H1 (cell line): ENCODE results near the gene THAP9. TPM values are rescaled to one million over a fixed set of nuclear protein-coding genes. Genes with fewer than 3 reads are reported as not detected.

Experiments used
- CTCF ChIA-PET: fragments of 300-600 bp; sonication (Branson Sonifier 250); formaldehyde crosslinking; loops from one replicate; lab custom pipeline; 2021; ENCODE audit not compliant: partially characterized antibody; lab: Charles Lee
- POLR2A ChIA-PET: fragments of 300-600 bp; sonication (Branson Sonifier 250); formaldehyde crosslinking; loops from one replicate; lab custom pipeline; 2021; ENCODE audit warnings: inconsistent platforms; ENCODE audit not compliant: partially characterized antibody; lab: Charles Lee
- DNase-seq, 2 experiments: peaks; one replicate each; pipeline versions ENCODE4 v3.0.0 to v3.0.0-alpha.2; 2010 to 2022; ENCODE audit warnings: low spot score in 2 of 2, low read depth in 1 of 2, mixed read lengths in 1 of 2
- FAIRE-seq: peaks from 2 replicates; lab custom pipeline; 2011; peaks lifted over from hg19 to GRCh38; lab: Jason Lieb, UNC
- H2AFZ ChIP-seq: 2 replicates; pipeline ENCODE4 v1.8.1; 2012; ENCODE audit warnings: low read length, inconsistent platforms
- H2AK5ac ChIP-seq: 2 replicates; pipeline ENCODE4 v1.6.1; 2013; ENCODE audit warnings: low read depth, low read length
- H2BK120ac ChIP-seq: replicated peaks from 2 replicates; pipeline ENCODE3; 2013; ENCODE audit warnings: low read depth, low read length, inconsistent platforms
- H2BK12ac ChIP-seq: 2 replicates; pipeline ENCODE4 v1.6.1; 2013; ENCODE audit warnings: low read depth, low read length
- H2BK15ac ChIP-seq: 2 replicates; pipeline ENCODE4 v1.6.1; 2013; ENCODE audit warnings: low read length
- H2BK20ac ChIP-seq: 2 replicates; pipeline ENCODE4 v1.6.1; 2013; ENCODE audit warnings: low read length
- H2BK5ac ChIP-seq: 2 replicates; pipeline ENCODE4 v1.6.1; 2013; ENCODE audit warnings: low read depth, low read length
- H3K14ac ChIP-seq: 2 replicates; pipeline ENCODE4 v1.6.1; 2013; ENCODE audit warnings: inconsistent platforms; ENCODE audit not compliant: insufficient read length
- H3K18ac ChIP-seq: 2 replicates; pipeline ENCODE4 v1.6.1; 2013; ENCODE audit warnings: low read length; ENCODE audit errors: extremely low read depth
- H3K23ac ChIP-seq: 2 replicates; pipeline ENCODE4 v1.6.1; 2013; ENCODE audit warnings: inconsistent platforms; ENCODE audit not compliant: insufficient read length
- H3K23me2 ChIP-seq: 2 replicates; pipeline ENCODE4 v1.6.1; 2013; ENCODE audit warnings: low read depth, low read length
- H3K27ac ChIP-seq: 2 replicates; pipeline ENCODE4 v1.6.1; 2011; ENCODE audit warnings: low read depth, low read length, inconsistent platforms
- H3K27me3 ChIP-seq, 4 experiments: replicated peaks in 1 of 4; 1 replicate in 1 of 4; 2 replicates in 3 of 4; pipeline versions ENCODE4 v1.6.1 to v1.8.1; 2011 to 2013; ENCODE audit warnings: low read length in 3 of 4, mild to moderate bottlenecking in 3 of 4, inconsistent platforms in 2 of 4, mixed read lengths in 2 of 4, moderate library complexity in 1 of 4; ENCODE audit not compliant: control insufficient read depth in 3 of 4, insufficient read depth in 3 of 4; ENCODE audit errors: extremely low read depth in 1 of 4
- H3K36me3 ChIP-seq, 4 experiments: 2 replicates each; pipeline versions ENCODE4 v1.6.1 to v1.8.1; 2011 to 2013; ENCODE audit warnings: mild to moderate bottlenecking in 4 of 4, low read length in 3 of 4, moderate library complexity in 2 of 4, control low read depth in 1 of 4, inconsistent platforms in 1 of 4; ENCODE audit not compliant: insufficient read depth in 4 of 4, control insufficient read depth in 2 of 4
- H3K4ac ChIP-seq: replicated peaks from 2 replicates; pipeline ENCODE3; 2013; ENCODE audit warnings: low read length, low read depth, mixed read lengths, inconsistent platforms; ENCODE audit not compliant: insufficient read length
- H3K4me1 ChIP-seq, 4 experiments: replicated peaks in 1 of 4; 1 replicate in 1 of 4; 2 replicates in 3 of 4; pipeline versions ENCODE4 v1.6.1 to v1.8.1; 2011 to 2013; ENCODE audit warnings: low read length in 3 of 4, inconsistent platforms in 2 of 4, mixed read lengths in 1 of 4; ENCODE audit not compliant: insufficient read depth in 4 of 4, control insufficient read depth in 3 of 4
- H3K4me2 ChIP-seq, 2 experiments: 2 replicates each; pipeline versions ENCODE4 v1.6.1 to v1.8.1; 2011 to 2013; ENCODE audit warnings: low read depth in 2 of 2, low read length in 2 of 2, control low read depth in 1 of 2, inconsistent platforms in 1 of 2, mild to moderate bottlenecking in 1 of 2; ENCODE audit not compliant: insufficient read depth in 1 of 2
- H3K4me3 ChIP-seq, 4 experiments: fragments of 200-600, 300-600 bp in 1 of 4; sonication (generic), shearing (Covaris generic), sonication (Bioruptor Twin) in 1 of 4; 2 replicates each; pipeline versions ENCODE4 v1.5.1 to v1.8.1; 2011 to 2016; ENCODE audit warnings: low read length in 4 of 4, low read depth in 3 of 4, control low read depth in 2 of 4, inconsistent platforms in 2 of 4, mild to moderate bottlenecking in 2 of 4, mixed read lengths in 1 of 4, moderate library complexity in 1 of 4; ENCODE audit not compliant: insufficient read depth in 2 of 4; ENCODE audit errors: extremely low read depth in 1 of 4
- H3K56ac ChIP-seq: replicated peaks from 2 replicates; pipeline ENCODE3; 2013; ENCODE audit warnings: low read depth, mild to moderate bottlenecking, mixed read lengths, low read length, inconsistent platforms; ENCODE audit not compliant: insufficient read length
- H3K79me1 ChIP-seq: 2 replicates; pipeline ENCODE4 v1.6.1; 2013; ENCODE audit warnings: low read depth, low read length, control low read depth
- H3K79me2 ChIP-seq, 2 experiments: 2 replicates each; pipeline versions ENCODE4 v1.6.1 to v1.8.1; 2012 to 2013; ENCODE audit warnings: low read length in 2 of 2, mild to moderate bottlenecking in 2 of 2, inconsistent platforms in 1 of 2; ENCODE audit not compliant: insufficient read depth in 2 of 2, control insufficient read depth in 1 of 2
- H3K9ac ChIP-seq, 4 experiments: replicated peaks in 1 of 4; 1 replicate in 1 of 4; 2 replicates in 3 of 4; pipeline versions ENCODE4 v1.6.1 to v1.8.1; 2011 to 2013; ENCODE audit warnings: low read depth in 3 of 4, low read length in 3 of 4, control low read depth in 2 of 4, mild to moderate bottlenecking in 2 of 4, moderate library complexity in 2 of 4, inconsistent platforms in 1 of 4; ENCODE audit errors: extremely low read depth in 1 of 4
- H3K9me3 ChIP-seq, 2 experiments: 2 replicates each; pipeline versions ENCODE4 v1.6.1 to v1.8.1; 2012 to 2013; ENCODE audit warnings: mild to moderate bottlenecking in 2 of 2, moderate library complexity in 2 of 2, control low read depth in 1 of 2, inconsistent platforms in 1 of 2, low read depth in 1 of 2, low read length in 1 of 2, mixed read lengths in 1 of 2; ENCODE audit not compliant: insufficient read depth in 2 of 2
- H4K20me1 ChIP-seq, 2 experiments: replicated peaks in 1 of 2; 2 replicates each; pipeline versions ENCODE3 to v1.8.1; 2011 to 2013; ENCODE audit warnings: inconsistent platforms in 2 of 2, low read length in 2 of 2, mild to moderate bottlenecking in 1 of 2; ENCODE audit not compliant: insufficient read depth in 2 of 2, control insufficient read depth in 1 of 2
- H4K5ac ChIP-seq: 2 replicates; pipeline ENCODE4 v1.6.1; 2013; ENCODE audit warnings: low read length, low read depth, mixed read lengths, inconsistent platforms; ENCODE audit not compliant: insufficient read length
- H4K8ac ChIP-seq: 2 replicates; pipeline ENCODE4 v1.8.0; 2013; ENCODE audit warnings: mild to moderate bottlenecking, moderate library complexity, low read length, inconsistent platforms; ENCODE audit not compliant: insufficient read depth; ENCODE audit errors: extremely low read depth
- H4K91ac ChIP-seq: replicated peaks from 2 replicates; pipeline ENCODE3; 2013; ENCODE audit warnings: low read length, mixed read lengths, inconsistent platforms; ENCODE audit not compliant: insufficient read length
- SUZ12 ChIP-seq: fragments of 200-600 bp; sonication (generic); IDR thresholded peaks from 2 replicates; pipeline ENCODE4 v1.6.1; 2012; ENCODE audit warnings: mild to moderate bottlenecking, inconsistent platforms, low read length, moderate library complexity, mixed read lengths
- WGBS, 2 experiments: shearing (Covaris generic) in 1 of 2; methylation state at CpG; one replicate each; pipeline versions ENCODE4 v1.1.6 to v1.1.7; 2013 to 2015; ENCODE audit warnings: low lambda C conversion rate in 2 of 2, mixed read lengths in 2 of 2, inconsistent platforms in 1 of 2, low coverage in 1 of 2, missing lambda C conversion rate in 1 of 2; ENCODE audit not compliant: insufficient replicate concordance in 2 of 2, insufficient coverage in 1 of 2, insufficient read length in 1 of 2; ENCODE audit errors: extremely low coverage in 1 of 2, missing lambda C conversion rate in 1 of 2; 5-methylcytosine and 5-hydroxymethylcytosine counted together
- polyA plus RNA-seq, 7 experiments: library from polyadenylated mRNA; depleted of rRNA in 3 of 7; stranded (reverse) in 5 of 7; unstranded in 2 of 7; fragments of >200 nt in 5 of 7; fragments of 200-250 nt in 2 of 7; gene quantifications; 1 replicate in 5 of 7; 2 replicates in 1 of 7; 4 replicates in 1 of 7; pipeline versions ENCODE4 v1.2.1 to v1.2.3, GENCODE V29; 2011 to 2013; ENCODE audit warnings: missing spikeins in 2 of 7, mixed read lengths in 2 of 7
- total RNA-seq: library from RNA; stranded (reverse); fragmentation: NEBNext Ultra II Directional; extraction: Animal tissue kit (Norgen Biotek cat#: 25700); gene quantifications from 2 replicates; pipeline ENCODE4 v1.2.1, GENCODE V29; 2021

THAP9 gene
- total and polyA plus RNA-seq, 2 of the 8 experiments (the other 6 are each of a cell fraction or from before 2014, with no cell fraction given), result 6.1 to 13.2 TPM

DNA sequence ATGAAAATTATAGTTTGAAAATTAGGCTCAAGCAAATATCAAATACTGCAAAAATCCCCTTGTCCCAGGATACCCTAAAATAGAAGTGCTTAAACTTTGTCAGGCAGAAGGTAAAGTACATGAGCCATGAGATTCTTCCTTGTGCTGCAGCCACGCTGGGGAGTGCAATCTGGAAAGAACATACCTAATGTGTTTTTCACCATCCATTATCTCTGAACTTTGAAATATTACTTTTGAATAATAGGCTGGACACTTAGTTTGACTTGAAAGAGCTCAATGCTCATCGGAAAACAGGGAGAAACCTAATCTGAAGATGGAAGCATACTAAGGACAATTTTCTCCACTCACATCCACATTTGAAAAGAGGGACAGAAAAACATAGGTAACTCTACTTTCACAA is 18.9 kb downstream of the THAP9 start:
- Histone ChIP-seq H3K27ac (no peak overlapping the region), H3K4me1 (no peaks in the 10 kb centered on the region), H3K18ac (no peak overlapping the region), H2BK12ac (no peak overlapping the region), H2BK20ac (no peak overlapping the region), H2BK120ac (no peak overlapping the region), H4K91ac (no peak overlapping the region), H3K23me2 (no peaks in the 10 kb centered on the region), H2AFZ (no peak overlapping the region), H3K14ac (no peak overlapping the region), H4K8ac (no peak overlapping the region), H4K20me1 (no peaks in the 10 kb centered on the region), H2BK15ac (no peak overlapping the region), H3K4me2 (no peak overlapping the region), H3K23ac (no peak overlapping the region), H3K9me3 (no peaks in the 10 kb centered on the region), H2AK5ac (no peak overlapping the region), H3K79me2 (no peaks in the 10 kb centered on the region), H3K9ac (no peak overlapping the region), H3K56ac (no peak overlapping the region), H3K4me3 (no peak overlapping the region), H3K36me3 (peaks cover 3 to 22% (median 7%) of the 10 kb centered on the region in 4 experiments; a peak in 6 of 8 replicates), H2BK5ac (no peak overlapping the region), H3K4ac (no peak overlapping the region), H3K79me1 (no peaks in the 10 kb centered on the region), H4K5ac (no peak overlapping the region), H3K27me3 (peaks cover 0 to 2% (median 0%) of the 10 kb centered on the region in 4 experiments; a peak in 1 of 7 replicates)
- CTCF ChIA-PET, result no interaction called here
- POLR2A ChIA-PET, result interaction anchor here (0.6 kb wide), 1 partner anchor 47 kb away, joined by 3 read pairs; no protein-coding TSS in a partner anchor
- FAIRE-seq (no peak), DNase-seq (no peak)
- 86% methylated on average over 2 of the region's 2 CpGs; no CpG with 5 or more reads in 1 of the 2 experiments for WGBS, 2 experiments
- TF ChIP-seq SUZ12, result no peak
